SU-DHL-6 (cell line): ENCODE measurements around the gene ZNF462.

Experiments used
- H2AFZ ChIP-seq: fragments of 200-600 bp; sonication (generic); 2 replicates; pipeline ENCODE4 v1.6.1; 2014; ENCODE audit warnings: low read depth, mild to moderate bottlenecking, moderate library complexity, mixed read lengths, antibody characterized with exemption, low read length; ENCODE audit not compliant: severe bottlenecking
- H3F3A ChIP-seq: fragments of 200-600 bp; shearing (Covaris generic); 2 replicates; pipeline ENCODE4 v1.6.0; 2016; ENCODE audit warnings: antibody characterized with exemption, mild to moderate bottlenecking; ENCODE audit not compliant: insufficient read depth
- H3K27ac ChIP-seq: fragments of 200-600 bp; sonication (generic); 2 replicates; pipeline ENCODE4 v1.5.1; 2016; ENCODE audit warnings: low read depth, mild to moderate bottlenecking, low read length, moderate library complexity, mixed read lengths
- H3K27me3 ChIP-seq: fragments of 200-600 bp; sonication (generic), shearing (Covaris generic); 2 replicates; pipeline ENCODE4 v1.6.0; 2014; ENCODE audit warnings: mild to moderate bottlenecking, low read length
- H3K36me3 ChIP-seq: fragments of 200-600 bp; sonication (generic); 2 replicates; pipeline ENCODE4 v1.6.1; 2014; ENCODE audit warnings: mild to moderate bottlenecking, low read length, mixed read lengths
- H3K4me2 ChIP-seq: fragments of 300-600, 200-600 bp; shearing (Covaris generic), sonication (generic); 2 replicates; pipeline ENCODE4 v1.6.0; 2014; ENCODE audit warnings: low read length, low read depth, mild to moderate bottlenecking; ENCODE audit not compliant: poor library complexity, severe bottlenecking
- H3K4me3 ChIP-seq: fragments of 200-600 bp; sonication (generic); 2 replicates; pipeline ENCODE4 v1.5.1; 2014; ENCODE audit warnings: antibody characterized with exemption, low read length, mild to moderate bottlenecking, mixed read lengths; ENCODE audit not compliant: insufficient read depth, poor library complexity, severe bottlenecking
- H3K79me2 ChIP-seq: fragments of 200-600 bp; sonication (generic); 2 replicates; pipeline ENCODE4 v1.6.1; 2014; ENCODE audit warnings: mild to moderate bottlenecking, low read length, moderate library complexity; ENCODE audit not compliant: insufficient read depth
- H3K9ac ChIP-seq: fragments of 200-600 bp; sonication (generic); 2 replicates; pipeline ENCODE4 v1.7.0; 2014; ENCODE audit warnings: mild to moderate bottlenecking, low read length
- H3K9me2 ChIP-seq: fragments of 200-600 bp; sonication (generic); replicated peaks from 2 replicates; pipeline ENCODE4 v1.6.1; 2014; ENCODE audit warnings: low read length; ENCODE audit not compliant: insufficient read depth
- H3K9me3 ChIP-seq: fragments of 200-600 bp; sonication (generic); 2 replicates; pipeline ENCODE4 v1.6.1; 2014; ENCODE audit warnings: low read length, mixed read lengths; ENCODE audit not compliant: insufficient read depth
- H4K20me1 ChIP-seq: fragments of 200-600 bp; sonication (generic); 2 replicates; pipeline ENCODE4 v1.6.1; 2014; ENCODE audit warnings: low read depth, mild to moderate bottlenecking, antibody characterized with exemption, low read length, moderate library complexity, mixed read lengths
- CTCF ChIP-seq: fragments of 200-600 bp; sonication (generic); IDR thresholded peaks from one replicate; pipeline ENCODE4 v1.5.1; 2017; ENCODE audit warnings: antibody characterized with exemption, mild to moderate bottlenecking, low read length, moderate library complexity; ENCODE audit not compliant: insufficient read depth, poor library complexity, severe bottlenecking
- EZH2phosphoT487 ChIP-seq: fragments of 200-600 bp; sonication (generic), shearing (Covaris generic); conservative IDR thresholded peaks from 2 replicates; pipeline ENCODE4 v1.6.1; 2018; ENCODE audit warnings: mild to moderate bottlenecking, antibody characterized with exemption, low read length, moderate library complexity, mixed read lengths

ZNF462 gene

GRCh38 chr9:106861640-106862109 lies 1.3 kb upstream of the ZNF462 start:
- Histone ChIP-seq H3K4me3 (no peak overlapping the region), H3K79me2 (no peaks in the 10 kb centered on the region), H3K9me3 (no peaks in the 10 kb centered on the region), H4K20me1 (no peaks in the 10 kb centered on the region), H3K9me2 (no peaks in the 10 kb centered on the region), H3K9ac (no peak overlapping the region), H2AFZ (no peak overlapping the region), H3K36me3 (no peaks in the 10 kb centered on the region), H3K27ac (no peak overlapping the region), H3F3A (no peaks in the 10 kb centered on the region), H3K27me3 (no peaks in the 10 kb centered on the region), H3K4me2 (no peak overlapping the region)
- TF ChIP-seq EZH2phosphoT487: no peak
- TF ChIP-seq CTCF: no peak

GRCh38 chr9:106862110-106862820 lies 701 bp upstream of the ZNF462 start:
- H3K9ac ChIP-seq: no peak overlapping the region
- H3K4me3 ChIP-seq: no peak overlapping the region
- no peaks in the 10 kb centered on the region for H3F3A ChIP-seq
- no peaks in the 10 kb centered on the region for H3K9me2 ChIP-seq
- no peak overlapping the region for H3K27ac ChIP-seq
- no peaks in the 10 kb centered on the region for H3K27me3 ChIP-seq
- H3K36me3 ChIP-seq: no peaks in the 10 kb centered on the region
- H2AFZ ChIP-seq: no peak overlapping the region
- no peaks in the 10 kb centered on the region for H3K9me3 ChIP-seq
- H4K20me1 ChIP-seq: no peaks in the 10 kb centered on the region
- H3K79me2 ChIP-seq: no peaks in the 10 kb centered on the region
- H3K4me2 ChIP-seq: no peak overlapping the region
- TF ChIP-seq CTCF (no peak), EZH2phosphoT487 (no peak)

- Histone ChIP-seq H3K79me2 (no peaks in the 10 kb centered on the region), H3F3A (no peaks in the 10 kb centered on the region), H2AFZ (no peak overlapping the region), H3K4me3 (no peak overlapping the region), H3K4me2 (no peak overlapping the region), H3K9me2 (no peaks in the 10 kb centered on the region), H3K9ac (no peak overlapping the region), H3K9me3 (no peaks in the 10 kb centered on the region), H4K20me1 (no peaks in the 10 kb centered on the region), H3K27me3 (no peaks in the 10 kb centered on the region), H3K27ac (no peak overlapping the region), H3K36me3 (no peaks in the 10 kb centered on the region)
- no peak for TF ChIP-seq CTCF
Measured at GRCh38 chr9:106864373-106865143, 1.6 kb downstream of the ZNF462 start.
